ENCODE data around the gene ERP27. TPM values are rescaled to one million over a fixed set of nuclear protein-coding genes. Genes with fewer than 3 reads are reported as not detected.

The ERP27 gene
- total RNA-seq, 1 donor, result 0.18 TPM

DNA sequence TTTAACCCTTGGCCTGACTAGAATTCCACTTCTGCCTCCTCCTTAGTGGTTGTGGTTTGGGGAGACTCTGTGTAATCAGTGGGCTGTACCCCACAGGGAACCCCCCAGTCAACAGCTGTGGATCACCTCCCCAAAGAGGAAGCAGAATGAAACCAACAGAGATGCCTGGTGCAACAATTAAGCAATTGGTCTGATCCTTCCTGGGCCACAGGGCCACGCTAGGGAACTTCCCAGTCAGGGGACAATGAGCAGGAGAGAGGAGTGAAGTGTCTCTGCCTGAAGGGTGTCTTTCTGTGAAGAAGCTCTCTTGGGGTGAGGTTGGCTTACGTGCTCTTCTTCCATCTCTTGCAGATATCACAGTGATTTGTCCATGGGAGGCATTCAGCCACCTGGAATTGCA is 42.7 kb upstream of the ERP27 start:
- H3K4me3 ChIP-seq (ENCODE audit: low read depth, low read length), result no peak overlapping the region
- no peak for DNase-seq (ENCODE audit: low read depth)
- TF ChIP-seq, protein P1, sequence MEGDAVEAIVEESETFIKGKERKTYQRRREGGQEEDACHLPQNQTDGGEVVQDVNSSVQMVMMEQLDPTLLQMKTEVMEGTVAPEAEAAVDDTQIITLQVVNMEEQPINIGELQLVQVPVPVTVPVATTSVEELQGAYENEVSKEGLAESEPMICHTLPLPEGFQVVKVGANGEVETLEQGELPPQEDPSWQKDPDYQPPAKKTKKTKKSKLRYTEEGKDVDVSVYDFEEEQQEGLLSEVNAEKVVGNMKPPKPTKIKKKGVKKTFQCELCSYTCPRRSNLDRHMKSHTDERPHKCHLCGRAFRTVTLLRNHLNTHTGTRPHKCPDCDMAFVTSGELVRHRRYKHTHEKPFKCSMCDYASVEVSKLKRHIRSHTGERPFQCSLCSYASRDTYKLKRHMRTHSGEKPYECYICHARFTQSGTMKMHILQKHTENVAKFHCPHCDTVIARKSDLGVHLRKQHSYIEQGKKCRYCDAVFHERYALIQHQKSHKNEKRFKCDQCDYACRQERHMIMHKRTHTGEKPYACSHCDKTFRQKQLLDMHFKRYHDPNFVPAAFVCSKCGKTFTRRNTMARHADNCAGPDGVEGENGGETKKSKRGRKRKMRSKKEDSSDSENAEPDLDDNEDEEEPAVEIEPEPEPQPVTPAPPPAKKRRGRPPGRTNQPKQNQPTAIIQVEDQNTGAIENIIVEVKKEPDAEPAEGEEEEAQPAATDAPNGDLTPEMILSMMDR (IDR thresholded peaks at IDR 0.05; ENCODE audit: insufficient read depth, low read length), result no peak

DNA sequence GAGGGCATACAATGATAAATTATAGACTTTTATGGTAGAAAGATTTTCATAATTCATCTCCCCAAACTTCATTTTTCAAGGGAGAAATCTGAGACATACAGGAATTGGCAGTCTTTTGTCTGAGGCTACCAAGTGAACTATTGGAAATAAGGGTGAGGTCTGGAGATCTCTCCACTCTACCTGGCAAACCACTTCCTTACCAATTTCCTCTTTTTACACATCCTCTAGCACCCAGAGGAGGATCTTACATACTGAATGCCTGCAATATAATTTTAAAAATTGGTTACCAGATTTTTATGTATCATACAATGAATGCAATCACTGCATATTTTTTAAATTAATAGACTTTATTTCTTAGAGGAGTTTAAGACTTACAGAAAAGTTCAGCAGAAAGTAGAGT is 41.1 kb upstream of the ERP27 start:
- no peak for DNase-seq (ENCODE audit: low read depth)
- H3K4me3 ChIP-seq (ENCODE audit: low read depth, low read length), result no peak overlapping the region
- TF ChIP-seq, protein P1 (IDR thresholded peaks at IDR 0.05; ENCODE audit: insufficient read depth, low read length), result no peak

DNA sequence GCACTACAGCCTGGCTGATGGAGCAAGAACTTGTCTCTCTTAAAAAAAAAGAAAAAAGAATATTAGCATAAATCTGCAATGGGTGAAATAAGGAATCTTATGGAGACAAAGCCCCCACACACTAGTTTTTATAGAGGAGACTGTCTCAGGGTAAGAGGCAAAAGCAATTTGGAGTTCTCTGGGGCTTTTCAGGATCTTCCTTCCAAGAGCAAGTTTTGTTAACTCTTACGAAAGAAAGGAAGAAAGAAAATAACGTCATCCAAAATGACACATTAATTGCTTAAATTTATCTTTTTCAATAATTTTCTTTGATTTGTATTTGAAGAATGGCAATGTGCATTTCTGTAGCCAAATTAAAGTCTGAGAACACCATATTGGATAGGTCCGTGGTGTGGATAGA is 38.3 kb upstream of the ERP27 start:
- no peak overlapping the region for H3K4me3 ChIP-seq (ENCODE audit: low read depth, low read length)
- DNase-seq (ENCODE audit: low read depth), result no peak
- TF ChIP-seq, protein P1 (IDR thresholded peaks at IDR 0.05; ENCODE audit: insufficient read depth, low read length), result no peak

DNA sequence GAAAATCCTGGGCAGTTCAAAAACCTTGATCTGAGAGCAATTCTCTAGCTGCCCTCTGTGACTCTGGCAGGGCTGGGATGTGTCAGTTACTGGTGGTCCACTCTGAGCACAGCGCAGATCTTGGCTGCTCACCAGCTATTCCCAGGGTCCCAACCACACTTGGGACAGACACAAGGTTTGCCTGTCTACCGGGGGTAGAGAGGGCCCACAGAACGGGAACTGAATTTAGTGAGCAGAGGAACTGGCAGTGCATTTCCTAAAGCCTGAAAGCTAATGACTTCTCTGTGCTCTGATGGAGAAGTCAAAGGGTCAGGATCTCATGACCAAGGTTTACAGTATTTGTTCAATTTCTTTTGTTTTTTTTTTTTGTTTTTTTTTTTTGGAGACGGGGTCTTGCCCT is 37.1 kb upstream of the ERP27 start:
- H3K4me3 ChIP-seq (ENCODE audit: low read depth, low read length), result no peak overlapping the region
- no peak for DNase-seq (ENCODE audit: low read depth)
- TF ChIP-seq, protein P1 (IDR thresholded peaks at IDR 0.05; ENCODE audit: insufficient read depth, low read length), result no peak

DNA sequence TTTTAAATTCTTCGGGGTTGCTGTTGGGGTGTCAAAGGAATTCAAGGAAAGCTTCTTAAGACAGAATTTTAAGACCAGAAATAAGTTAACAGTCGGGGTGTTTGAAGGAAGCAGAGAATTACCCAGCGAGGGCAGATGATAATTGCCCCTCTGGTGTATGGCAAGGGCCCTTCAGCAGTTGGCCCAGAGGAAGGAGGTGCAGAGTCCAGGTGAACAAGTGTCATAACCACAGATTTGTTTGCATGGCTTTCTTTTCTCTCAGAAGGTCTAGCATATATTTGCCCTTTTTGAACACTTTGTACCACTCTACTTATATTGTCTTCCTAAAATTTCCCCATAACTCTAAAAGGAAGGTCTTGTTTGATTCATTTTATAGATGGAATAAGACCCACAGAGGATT is 36.3 kb upstream of the ERP27 start:
- TF ChIP-seq, protein P1 (IDR thresholded peaks at IDR 0.05; ENCODE audit: insufficient read depth, low read length), result no peak
- no peak for DNase-seq (ENCODE audit: low read depth)
- no peak overlapping the region for H3K4me3 ChIP-seq (ENCODE audit: low read depth, low read length)

DNA sequence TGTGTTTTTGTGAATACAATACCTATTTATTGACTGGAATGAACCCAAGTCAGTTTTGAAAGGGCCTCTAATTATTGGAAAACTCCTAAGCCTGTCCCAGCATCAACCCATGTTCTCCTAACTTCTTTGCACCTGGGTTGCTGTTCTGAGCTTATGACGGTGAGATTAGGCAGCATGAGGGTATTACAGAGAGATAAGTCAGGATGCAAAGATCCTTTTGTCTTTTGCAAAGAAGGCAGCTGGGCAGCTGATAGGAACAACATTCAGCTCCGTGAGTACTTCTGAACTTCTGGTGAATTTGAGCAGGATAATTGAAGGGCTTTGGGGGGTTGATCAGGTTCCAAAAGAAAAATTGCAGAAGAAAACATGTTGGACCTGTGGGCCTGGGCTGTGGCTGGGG is 34.5 kb upstream of the ERP27 start, which contains the start of gene PDE6H:
Gene PDE6H (plus strand): TSS at position 227 of the 400 bp plus-strand sequence. CDS start 4,971 bp downstream, outside the sequence.
- no peak for DNase-seq (ENCODE audit: low read depth)
- no peak within 1 kb of the TSS for H3K4me3 ChIP-seq (ENCODE audit: low read depth, low read length)
- TF ChIP-seq, protein P1 (IDR thresholded peaks at IDR 0.05; ENCODE audit: insufficient read depth, low read length), result no peak

DNA sequence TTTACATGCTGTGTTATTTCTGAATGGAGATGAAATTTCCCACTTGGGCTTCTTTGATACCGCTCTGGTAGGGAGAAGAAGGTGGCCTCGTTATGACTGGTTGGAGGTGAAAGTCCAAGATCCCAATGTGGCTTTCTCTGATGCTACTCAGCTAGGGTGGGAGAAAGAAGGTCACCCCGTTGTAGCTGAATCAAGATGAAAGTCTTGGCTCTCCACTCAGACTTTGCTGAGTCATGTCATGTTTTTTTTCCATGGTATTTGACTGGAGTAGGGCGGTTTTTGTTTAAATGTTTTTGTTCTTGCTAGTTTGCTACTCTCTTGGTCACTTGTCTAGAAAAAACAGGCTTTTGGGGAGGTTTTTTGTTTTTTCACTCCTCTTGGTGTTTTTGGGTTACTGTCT is 32.1 kb upstream of the ERP27 start:
- no peak overlapping the region for H3K4me3 ChIP-seq (ENCODE audit: low read depth, low read length)
- DNase-seq (ENCODE audit: low read depth), result no peak
- TF ChIP-seq, protein P1 (IDR thresholded peaks at IDR 0.05; ENCODE audit: insufficient read depth, low read length), result no peak
